HEK293 (cell line): ENCODE data around the gene LILRA6.

ENCODE experiments used
- CTCF ChIA-PET: fragments of 350-600 bp; formaldehyde crosslinking; extraction: SDS; loops from one replicate; lab custom pipeline; 2021; ENCODE audit warnings: antibody characterized with exemption; lab: Yijun Ruan, JAX
- POLR2A ChIA-PET: fragments of 300-600 bp; formaldehyde crosslinking; extraction: SDS; loops from one replicate; lab custom pipeline; 2020; ENCODE audit warnings: antibody characterized with exemption, inconsistent platforms; lab: Yijun Ruan, JAX
- H3K27ac ChIP-seq: fragments of 200-500 bp; sonication (Bioruptor generic); 2 replicates; pipeline ENCODE4 v1.5.1; 2014; ENCODE audit warnings: low read depth, low read length, control low read depth, inconsistent platforms; ENCODE audit errors: extremely low read depth
- H3K36me3 ChIP-seq, 2 experiments: fragments of 200-500 bp in 1 of 2; sonication (Bioruptor generic) in 1 of 2; 1 replicate in 1 of 2; 2 replicates in 1 of 2; pipeline ENCODE4 v1.5.1; 2014 to 2017; ENCODE audit warnings: inconsistent platforms in 2 of 2, low read length in 2 of 2; ENCODE audit not compliant: control insufficient read depth in 2 of 2, insufficient read depth in 1 of 2
- H3K4me1 ChIP-seq: fragments of 200-500 bp; sonication (Bioruptor generic); 2 replicates; pipeline ENCODE4 v1.5.1; 2014; ENCODE audit warnings: mild to moderate bottlenecking, low read length, inconsistent platforms; ENCODE audit not compliant: control insufficient read depth, insufficient read depth
- H3K4me3 ChIP-seq: 2 replicates; pipeline ENCODE4 v1.5.1; 2011; ENCODE audit warnings: low read depth, mild to moderate bottlenecking, control low read depth, low read length, moderate library complexity
- H3K9me3 ChIP-seq: fragments of 200-500 bp; sonication (Bioruptor generic); 2 replicates; pipeline ENCODE4 v1.5.1; 2014; ENCODE audit warnings: low read depth, low read length, inconsistent platforms; ENCODE audit not compliant: control insufficient read depth, insufficient read depth
- GFI1B ChIP-seq: fragments of 450-650 bp; formaldehyde crosslinking; IDR thresholded peaks from 2 replicates; pipeline ENCODE4 v1.5.1; 2016; ENCODE audit warnings: missing biosample characterization, missing genetic modification characterization
- GLIS2 ChIP-seq: fragments of 450-650 bp; formaldehyde crosslinking; IDR thresholded peaks from 2 replicates; pipeline ENCODE4 v1.5.1; 2016; ENCODE audit warnings: missing biosample characterization, missing genetic modification characterization
- HOXA7 ChIP-seq: sonication (generic); formaldehyde crosslinking; IDR thresholded peaks from 2 replicates; pipeline ENCODE4 v1.8.1; 2022; ENCODE audit warnings: missing genetic modification reagents, borderline replicate concordance
- KLF8 ChIP-seq: fragments of 450-650 bp; formaldehyde crosslinking; IDR thresholded peaks from 2 replicates; pipeline ENCODE4 v1.5.1; 2016; ENCODE audit warnings: missing biosample characterization, missing genetic modification characterization
- SETDB1 ChIP-seq: IDR thresholded peaks from one replicate; pipeline ENCODE4 v1.6.1; 2017; ENCODE audit warnings: mild to moderate bottlenecking, low read length, moderate library complexity, mixed read lengths; ENCODE audit not compliant: insufficient read length
- ZFHX2 ChIP-seq: fragments of 450-650 bp; formaldehyde crosslinking; conservative IDR thresholded peaks from 2 replicates; pipeline ENCODE4 v1.5.1; 2016; ENCODE audit warnings: missing biosample characterization, missing genetic modification characterization
- ZFP41 ChIP-seq: fragments of 450-650 bp; formaldehyde crosslinking; IDR thresholded peaks from 2 replicates; pipeline ENCODE4 v1.5.1; 2016; ENCODE audit warnings: missing biosample characterization, missing genetic modification characterization, borderline replicate concordance
- ZNF121 ChIP-seq: fragments of 450-650 bp; formaldehyde crosslinking; IDR thresholded peaks from 2 replicates; pipeline ENCODE4 v1.5.1; 2016; ENCODE audit warnings: missing biosample characterization, missing genetic modification characterization
- ZNF19 ChIP-seq: fragments of 450-650 bp; formaldehyde crosslinking; IDR thresholded peaks from 2 replicates; pipeline ENCODE4; 2016; ENCODE audit warnings: missing biosample characterization, missing genetic modification characterization, low read depth
- ZNF350 ChIP-seq: fragments of 450-650 bp; formaldehyde crosslinking; IDR thresholded peaks from 2 replicates; pipeline ENCODE4 v1.5.0; 2017; ENCODE audit warnings: missing biosample characterization, mild to moderate bottlenecking, missing genetic modification characterization
- ZNF37A ChIP-seq: fragments of 450-650 bp; IDR thresholded peaks from 2 replicates; pipeline ENCODE4 v1.5.1; 2018; ENCODE audit warnings: missing biosample characterization, missing genetic modification characterization
- ZNF394 ChIP-seq: fragments of 450-650 bp; formaldehyde crosslinking; IDR thresholded peaks from 2 replicates; pipeline ENCODE4 v1.5.1; 2016; ENCODE audit warnings: missing biosample characterization, missing genetic modification characterization, mild to moderate bottlenecking, moderate library complexity, borderline replicate concordance
- ZNF404 ChIP-seq: fragments of 450-650 bp; formaldehyde crosslinking; IDR thresholded peaks from 2 replicates; pipeline ENCODE4 v1.5.1; 2017; ENCODE audit warnings: missing biosample characterization, missing genetic modification characterization
- ZNF660 ChIP-seq: fragments of 450-650 bp; IDR thresholded peaks from 2 replicates; pipeline ENCODE4 v1.5.1; 2018; ENCODE audit warnings: missing biosample characterization, mild to moderate bottlenecking, missing genetic modification characterization
- ZNF747 ChIP-seq: fragments of 450-650 bp; formaldehyde crosslinking; IDR thresholded peaks from 2 replicates; pipeline ENCODE4 v1.5.1; 2016; ENCODE audit warnings: missing biosample characterization, missing genetic modification characterization
- ZNF785 ChIP-seq: fragments of 450-650 bp; formaldehyde crosslinking; IDR thresholded peaks from 2 replicates; pipeline ENCODE4 v1.5.1; 2016; ENCODE audit warnings: missing biosample characterization, missing genetic modification characterization
- ZSCAN23 ChIP-seq: fragments of 450-650 bp; formaldehyde crosslinking; IDR thresholded peaks from 2 replicates; pipeline ENCODE4 v1.5.1; 2016; ENCODE audit warnings: missing biosample characterization, missing genetic modification characterization
- TF ChIP-seq, protein P1 (sequence below): fragments of 450-650 bp; formaldehyde crosslinking; IDR thresholded peaks from 2 replicates; pipeline ENCODE4 v1.5.1; 2016; ENCODE audit warnings: missing biosample characterization, missing genetic modification characterization
- TF ChIP-seq, protein P2 (sequence below): fragments of 450-650 bp; IDR thresholded peaks from 2 replicates; pipeline ENCODE4 v1.5.1; 2018; ENCODE audit warnings: missing biosample characterization, missing genetic modification characterization
- TF ChIP-seq, protein P3 (sequence below): fragments of 450-650 bp; formaldehyde crosslinking; conservative IDR thresholded peaks from 2 replicates; pipeline ENCODE4 v1.5.1; 2016; ENCODE audit warnings: low read depth, missing biosample characterization, missing genetic modification characterization
- TF ChIP-seq, protein P4 (sequence below): fragments of 450-650 bp; formaldehyde crosslinking; IDR thresholded peaks from 2 replicates; pipeline ENCODE4 v1.5.1; 2016; ENCODE audit warnings: missing biosample characterization, missing genetic modification characterization
- TF ChIP-seq, protein P5 (sequence below): fragments of 450-650 bp; formaldehyde crosslinking; IDR thresholded peaks from 2 replicates; pipeline ENCODE4 v1.5.1; 2017; ENCODE audit warnings: missing biosample characterization, missing genetic modification characterization
- TF ChIP-seq, protein P6 (sequence below): fragments of 450-650 bp; formaldehyde crosslinking; IDR thresholded peaks from 2 replicates; pipeline ENCODE4 v1.5.1; 2017; ENCODE audit warnings: missing biosample characterization, missing genetic modification characterization
- TF ChIP-seq, protein P7 (sequence below): fragments of 450-650 bp; formaldehyde crosslinking; IDR thresholded peaks from 2 replicates; pipeline ENCODE4 v1.5.1; 2016; ENCODE audit warnings: missing biosample characterization, missing genetic modification characterization

The LILRA6 gene

DNA sequence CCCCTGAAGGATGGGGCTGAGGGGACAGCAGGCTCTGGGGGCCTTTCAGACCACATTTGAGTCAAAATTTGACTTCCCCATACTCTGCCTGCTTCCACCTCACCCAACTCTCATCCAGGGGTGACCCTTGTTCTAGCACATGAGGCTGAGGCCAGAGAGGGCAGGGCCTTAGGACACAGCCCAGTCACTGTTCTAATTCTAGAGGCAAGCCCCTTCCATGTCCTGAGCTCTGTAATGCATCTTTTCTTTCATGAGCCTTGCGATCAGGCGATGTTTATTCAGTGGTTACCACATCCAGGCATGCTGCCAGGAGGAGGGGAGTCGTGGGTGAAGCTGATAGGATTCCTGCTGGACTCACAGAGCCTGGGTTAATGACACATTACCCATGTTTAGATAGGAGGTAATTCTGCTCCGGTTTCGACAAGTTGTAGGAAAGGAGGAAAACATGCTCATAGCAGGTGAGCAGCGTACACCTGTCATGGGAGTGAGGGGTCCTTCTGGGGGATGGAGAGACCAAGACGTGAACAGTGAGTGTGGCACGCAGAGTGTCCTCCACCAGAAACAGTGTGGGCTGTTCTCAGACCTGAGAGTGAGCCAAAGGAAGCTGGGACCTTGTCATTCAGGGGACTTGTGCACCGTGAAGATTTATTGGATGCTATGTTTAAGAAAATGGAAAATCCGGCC lies 32.6 kb downstream of the LILRA6 start:
- H3K36me3 ChIP-seq = peaks cover 21 to 45% of the 10 kb centered on the region in 2 experiments
- peaks cover 26% of the 10 kb centered on the region for H3K4me1 ChIP-seq
- no peaks in the 10 kb centered on the region for H3K9me3 ChIP-seq
- POLR2A ChIA-PET = interaction anchor here (0.7 to 9.1 kb wide), 8 partner anchors 9 to 910 kb away, joined by 3 to 152 read pairs (median 6); partner anchors contain the start of genes CNOT3, LENG1, MBOAT7 and PRPF31
- CTCF ChIA-PET = interaction anchor here (0.7 to 2.2 kb wide), 3 partner anchors 22 to 56 kb away, joined by 3 to 14 read pairs (median 5); no protein-coding TSS in a partner anchor
- no peak overlapping the region for H3K4me3 ChIP-seq
- peak overlapping the region; percentile 71 for H3K27ac ChIP-seq
- TF ChIP-seq ZNF394 (tag by site-specific recombination) (peak; percentile 33; the same call in 1 of the 2 replicates), ZFP41 (tag by site-specific recombination) (no peak), ZNF404 (tag by site-specific recombination) (no peak), ZNF19 (no peak), ZNF747 (tag by site-specific recombination) (no peak), HOXA7 (CRISPR knock-in tag) (no peak), ZSCAN23 (tag by site-specific recombination) (no peak), KLF8 (tag by site-specific recombination) (no peak), GLIS2 (no peak), GFI1B (no peak), ZNF37A (tag by site-specific recombination) (no peak), ZNF121 (no peak), ZNF785 (no peak), ZNF350 (tag by site-specific recombination) (no peak), SETDB1 (no peak), ZFHX2 (0 out of 2 replicates have a peak, but pooled peaks have one; percentile 32), ZNF660 (tag by site-specific recombination) (peak; percentile 77)
- TF ChIP-seq, protein P1, sequence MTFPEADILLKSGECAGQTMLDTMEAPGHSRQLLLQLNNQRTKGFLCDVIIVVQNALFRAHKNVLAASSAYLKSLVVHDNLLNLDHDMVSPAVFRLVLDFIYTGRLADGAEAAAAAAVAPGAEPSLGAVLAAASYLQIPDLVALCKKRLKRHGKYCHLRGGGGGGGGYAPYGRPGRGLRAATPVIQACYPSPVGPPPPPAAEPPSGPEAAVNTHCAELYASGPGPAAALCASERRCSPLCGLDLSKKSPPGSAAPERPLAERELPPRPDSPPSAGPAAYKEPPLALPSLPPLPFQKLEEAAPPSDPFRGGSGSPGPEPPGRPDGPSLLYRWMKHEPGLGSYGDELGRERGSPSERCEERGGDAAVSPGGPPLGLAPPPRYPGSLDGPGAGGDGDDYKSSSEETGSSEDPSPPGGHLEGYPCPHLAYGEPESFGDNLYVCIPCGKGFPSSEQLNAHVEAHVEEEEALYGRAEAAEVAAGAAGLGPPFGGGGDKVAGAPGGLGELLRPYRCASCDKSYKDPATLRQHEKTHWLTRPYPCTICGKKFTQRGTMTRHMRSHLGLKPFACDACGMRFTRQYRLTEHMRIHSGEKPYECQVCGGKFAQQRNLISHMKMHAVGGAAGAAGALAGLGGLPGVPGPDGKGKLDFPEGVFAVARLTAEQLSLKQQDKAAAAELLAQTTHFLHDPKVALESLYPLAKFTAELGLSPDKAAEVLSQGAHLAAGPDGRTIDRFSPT = peak; percentile 72; the same call in 1 of the 2 replicates
- TF ChIP-seq, protein P2, sequence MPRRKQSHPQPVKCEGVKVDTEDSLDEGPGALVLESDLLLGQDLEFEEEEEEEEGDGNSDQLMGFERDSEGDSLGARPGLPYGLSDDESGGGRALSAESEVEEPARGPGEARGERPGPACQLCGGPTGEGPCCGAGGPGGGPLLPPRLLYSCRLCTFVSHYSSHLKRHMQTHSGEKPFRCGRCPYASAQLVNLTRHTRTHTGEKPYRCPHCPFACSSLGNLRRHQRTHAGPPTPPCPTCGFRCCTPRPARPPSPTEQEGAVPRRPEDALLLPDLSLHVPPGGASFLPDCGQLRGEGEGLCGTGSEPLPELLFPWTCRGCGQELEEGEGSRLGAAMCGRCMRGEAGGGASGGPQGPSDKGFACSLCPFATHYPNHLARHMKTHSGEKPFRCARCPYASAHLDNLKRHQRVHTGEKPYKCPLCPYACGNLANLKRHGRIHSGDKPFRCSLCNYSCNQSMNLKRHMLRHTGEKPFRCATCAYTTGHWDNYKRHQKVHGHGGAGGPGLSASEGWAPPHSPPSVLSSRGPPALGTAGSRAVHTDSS (tag by site-specific recombination) = no peak
- TF ChIP-seq, protein P3, sequence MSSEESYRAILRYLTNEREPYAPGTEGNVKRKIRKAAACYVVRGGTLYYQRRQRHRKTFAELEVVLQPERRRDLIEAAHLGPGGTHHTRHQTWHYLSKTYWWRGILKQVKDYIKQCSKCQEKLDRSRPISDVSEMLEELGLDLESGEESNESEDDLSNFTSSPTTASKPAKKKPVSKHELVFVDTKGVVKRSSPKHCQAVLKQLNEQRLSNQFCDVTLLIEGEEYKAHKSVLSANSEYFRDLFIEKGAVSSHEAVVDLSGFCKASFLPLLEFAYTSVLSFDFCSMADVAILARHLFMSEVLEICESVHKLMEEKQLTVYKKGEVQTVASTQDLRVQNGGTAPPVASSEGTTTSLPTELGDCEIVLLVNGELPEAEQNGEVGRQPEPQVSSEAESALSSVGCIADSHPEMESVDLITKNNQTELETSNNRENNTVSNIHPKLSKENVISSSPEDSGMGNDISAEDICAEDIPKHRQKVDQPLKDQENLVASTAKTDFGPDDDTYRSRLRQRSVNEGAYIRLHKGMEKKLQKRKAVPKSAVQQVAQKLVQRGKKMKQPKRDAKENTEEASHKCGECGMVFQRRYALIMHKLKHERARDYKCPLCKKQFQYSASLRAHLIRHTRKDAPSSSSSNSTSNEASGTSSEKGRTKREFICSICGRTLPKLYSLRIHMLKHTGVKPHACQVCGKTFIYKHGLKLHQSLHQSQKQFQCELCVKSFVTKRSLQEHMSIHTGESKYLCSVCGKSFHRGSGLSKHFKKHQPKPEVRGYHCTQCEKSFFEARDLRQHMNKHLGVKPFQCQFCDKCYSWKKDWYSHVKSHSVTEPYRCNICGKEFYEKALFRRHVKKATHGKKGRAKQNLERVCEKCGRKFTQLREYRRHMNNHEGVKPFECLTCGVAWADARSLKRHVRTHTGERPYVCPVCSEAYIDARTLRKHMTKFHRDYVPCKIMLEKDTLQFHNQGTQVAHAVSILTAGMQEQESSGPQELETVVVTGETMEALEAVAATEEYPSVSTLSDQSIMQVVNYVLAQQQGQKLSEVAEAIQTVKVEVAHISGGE (tag by site-specific recombination) = no peak
- TF ChIP-seq, protein P4, sequence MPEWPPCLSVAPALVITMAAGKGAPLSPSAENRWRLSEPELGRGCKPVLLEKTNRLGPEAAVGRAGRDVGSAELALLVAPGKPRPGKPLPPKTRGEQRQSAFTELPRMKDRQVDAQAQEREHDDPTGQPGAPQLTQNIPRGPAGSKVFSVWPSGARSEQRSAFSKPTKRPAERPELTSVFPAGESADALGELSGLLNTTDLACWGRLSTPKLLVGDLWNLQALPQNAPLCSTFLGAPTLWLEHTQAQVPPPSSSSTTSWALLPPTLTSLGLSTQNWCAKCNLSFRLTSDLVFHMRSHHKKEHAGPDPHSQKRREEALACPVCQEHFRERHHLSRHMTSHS (tag by site-specific recombination) = no peak
- TF ChIP-seq, protein P5, sequence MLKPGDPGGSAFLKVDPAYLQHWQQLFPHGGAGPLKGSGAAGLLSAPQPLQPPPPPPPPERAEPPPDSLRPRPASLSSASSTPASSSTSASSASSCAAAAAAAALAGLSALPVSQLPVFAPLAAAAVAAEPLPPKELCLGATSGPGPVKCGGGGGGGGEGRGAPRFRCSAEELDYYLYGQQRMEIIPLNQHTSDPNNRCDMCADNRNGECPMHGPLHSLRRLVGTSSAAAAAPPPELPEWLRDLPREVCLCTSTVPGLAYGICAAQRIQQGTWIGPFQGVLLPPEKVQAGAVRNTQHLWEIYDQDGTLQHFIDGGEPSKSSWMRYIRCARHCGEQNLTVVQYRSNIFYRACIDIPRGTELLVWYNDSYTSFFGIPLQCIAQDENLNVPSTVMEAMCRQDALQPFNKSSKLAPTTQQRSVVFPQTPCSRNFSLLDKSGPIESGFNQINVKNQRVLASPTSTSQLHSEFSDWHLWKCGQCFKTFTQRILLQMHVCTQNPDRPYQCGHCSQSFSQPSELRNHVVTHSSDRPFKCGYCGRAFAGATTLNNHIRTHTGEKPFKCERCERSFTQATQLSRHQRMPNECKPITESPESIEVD (tag by site-specific recombination) = no peak
- TF ChIP-seq, protein P6, sequence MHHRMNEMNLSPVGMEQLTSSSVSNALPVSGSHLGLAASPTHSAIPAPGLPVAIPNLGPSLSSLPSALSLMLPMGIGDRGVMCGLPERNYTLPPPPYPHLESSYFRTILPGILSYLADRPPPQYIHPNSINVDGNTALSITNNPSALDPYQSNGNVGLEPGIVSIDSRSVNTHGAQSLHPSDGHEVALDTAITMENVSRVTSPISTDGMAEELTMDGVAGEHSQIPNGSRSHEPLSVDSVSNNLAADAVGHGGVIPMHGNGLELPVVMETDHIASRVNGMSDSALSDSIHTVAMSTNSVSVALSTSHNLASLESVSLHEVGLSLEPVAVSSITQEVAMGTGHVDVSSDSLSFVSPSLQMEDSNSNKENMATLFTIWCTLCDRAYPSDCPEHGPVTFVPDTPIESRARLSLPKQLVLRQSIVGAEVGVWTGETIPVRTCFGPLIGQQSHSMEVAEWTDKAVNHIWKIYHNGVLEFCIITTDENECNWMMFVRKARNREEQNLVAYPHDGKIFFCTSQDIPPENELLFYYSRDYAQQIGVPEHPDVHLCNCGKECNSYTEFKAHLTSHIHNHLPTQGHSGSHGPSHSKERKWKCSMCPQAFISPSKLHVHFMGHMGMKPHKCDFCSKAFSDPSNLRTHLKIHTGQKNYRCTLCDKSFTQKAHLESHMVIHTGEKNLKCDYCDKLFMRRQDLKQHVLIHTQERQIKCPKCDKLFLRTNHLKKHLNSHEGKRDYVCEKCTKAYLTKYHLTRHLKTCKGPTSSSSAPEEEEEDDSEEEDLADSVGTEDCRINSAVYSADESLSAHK (tag by site-specific recombination) = no peak
- TF ChIP-seq, protein P7, sequence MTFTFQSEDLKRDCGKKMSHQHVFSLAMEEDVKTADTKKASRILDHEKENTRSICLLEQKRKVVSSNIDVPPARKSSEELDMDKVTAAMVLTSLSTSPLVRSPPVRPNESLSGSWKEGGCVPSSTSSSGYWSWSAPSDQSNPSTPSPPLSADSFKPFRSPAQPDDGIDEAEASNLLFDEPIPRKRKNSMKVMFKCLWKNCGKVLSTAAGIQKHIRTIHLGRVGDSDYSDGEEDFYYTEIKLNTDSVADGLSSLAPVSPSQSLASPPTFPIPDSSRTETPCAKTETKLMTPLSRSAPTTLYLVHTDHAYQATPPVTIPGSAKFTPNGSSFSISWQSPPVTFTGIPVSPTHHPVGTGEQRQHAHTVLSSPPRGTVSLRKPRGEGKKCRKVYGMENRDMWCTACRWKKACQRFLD (tag by site-specific recombination) = no peak
